Ammon's horn (tissue), 1 donor: ENCODE results near the gene RAB24.
"Not testable (repeated sequence)": the region's sequence is repeated elsewhere in the genome, so short reads cannot be mapped to it uniquely, and the experiment has no call there.

Experiments used
- DNase-seq: peaks from one replicate; pipeline ENCODE4 v3.0.0-alpha.2; 2016; ENCODE audit warnings: low spot score

RAB24 gene

DNA sequence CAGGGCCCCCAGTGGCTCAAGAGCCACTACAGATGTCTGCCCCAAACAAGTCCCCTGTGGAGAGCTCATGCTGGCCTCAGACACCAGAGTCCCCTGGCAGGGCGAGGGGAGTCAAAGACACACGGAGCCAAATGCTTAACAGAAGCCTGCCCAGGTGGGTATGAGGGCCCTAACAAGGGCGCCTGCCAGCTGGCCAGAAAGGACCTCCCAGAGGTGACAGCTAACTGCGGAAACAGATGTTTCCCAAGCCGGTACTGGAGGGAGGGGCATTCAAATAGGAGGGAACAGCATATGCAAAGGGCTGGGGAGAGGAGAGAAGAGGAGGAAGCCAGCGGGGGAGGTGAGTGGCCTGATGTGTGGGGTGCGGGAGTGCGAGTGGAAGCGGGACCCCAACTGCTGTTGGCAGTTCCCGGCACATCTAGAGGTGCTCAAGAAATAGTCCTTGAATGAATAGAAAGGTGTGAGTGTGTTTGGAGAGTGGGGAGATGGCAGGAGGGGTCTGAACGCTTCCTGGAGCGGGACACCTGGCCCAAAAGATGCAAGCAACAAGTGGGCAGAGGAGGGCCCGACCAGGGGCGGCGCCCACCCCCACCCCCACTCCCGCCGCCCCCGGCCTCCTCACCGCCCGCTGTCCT is 7.4 kb upstream of the RAB24 start:
- DNase-seq = peak; percentile 1

DNA sequence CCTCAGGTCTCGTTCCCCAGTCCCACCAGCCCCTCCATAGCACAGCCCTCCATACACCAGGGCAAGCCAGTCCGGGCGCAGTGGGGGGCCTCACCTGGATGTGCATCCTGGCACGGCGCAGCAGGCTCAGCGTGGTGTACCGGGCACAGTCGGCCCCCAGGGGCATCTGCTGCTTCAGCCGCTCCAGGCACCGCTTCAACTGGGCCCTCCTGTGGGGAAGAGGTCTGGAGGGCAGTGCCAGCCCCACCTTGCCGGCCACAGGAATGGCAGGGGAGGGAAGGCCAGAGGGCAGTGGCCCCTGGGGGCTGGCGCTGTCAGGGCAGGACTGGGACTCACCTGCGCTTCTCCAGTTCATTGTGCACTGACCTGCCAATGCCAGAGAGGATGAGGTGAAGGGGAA is 6.8 kb upstream of the RAB24 start:
- no peak for DNase-seq

DNA sequence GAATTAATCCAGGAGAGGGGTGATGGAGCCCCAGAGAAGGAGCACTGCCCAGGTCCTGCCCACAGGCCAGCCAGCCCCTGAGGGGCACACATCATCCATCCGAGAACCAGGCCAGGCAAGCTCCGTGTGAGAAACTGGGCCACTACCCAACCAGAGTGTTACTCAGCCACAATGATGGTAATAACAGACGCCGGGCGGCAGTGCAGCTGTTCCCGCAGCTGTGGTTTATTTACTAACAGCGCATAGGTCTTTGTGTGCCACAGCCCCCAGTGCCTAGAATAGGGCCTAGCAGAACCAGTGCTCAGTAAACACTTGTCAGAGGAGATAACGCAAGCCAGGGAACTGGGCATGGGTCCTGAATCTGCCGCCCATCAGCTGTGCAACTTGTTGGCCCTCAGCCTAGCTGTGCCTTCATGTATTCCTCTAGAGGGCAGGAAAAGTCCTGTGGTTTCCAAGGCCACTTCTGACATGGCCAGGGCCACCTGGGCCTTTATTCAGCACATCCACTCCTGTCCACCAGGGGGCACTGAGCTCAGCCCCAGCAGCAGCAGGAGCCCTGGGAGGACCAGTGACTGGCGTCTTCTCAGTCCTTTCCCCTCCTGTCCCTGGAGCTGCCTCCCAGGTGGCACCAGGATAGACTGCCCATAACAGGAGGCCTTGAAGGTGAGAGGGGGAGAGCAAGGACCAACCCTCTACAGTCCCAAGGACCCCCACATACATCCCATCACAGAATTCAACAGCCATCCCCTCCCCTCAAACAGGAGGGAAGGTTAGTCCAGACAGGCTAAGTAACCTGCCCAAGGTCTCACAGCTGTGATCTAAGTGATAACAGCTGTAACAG is 6.1 kb upstream of the RAB24 start:
- peak; percentile 66 for DNase-seq

DNA sequence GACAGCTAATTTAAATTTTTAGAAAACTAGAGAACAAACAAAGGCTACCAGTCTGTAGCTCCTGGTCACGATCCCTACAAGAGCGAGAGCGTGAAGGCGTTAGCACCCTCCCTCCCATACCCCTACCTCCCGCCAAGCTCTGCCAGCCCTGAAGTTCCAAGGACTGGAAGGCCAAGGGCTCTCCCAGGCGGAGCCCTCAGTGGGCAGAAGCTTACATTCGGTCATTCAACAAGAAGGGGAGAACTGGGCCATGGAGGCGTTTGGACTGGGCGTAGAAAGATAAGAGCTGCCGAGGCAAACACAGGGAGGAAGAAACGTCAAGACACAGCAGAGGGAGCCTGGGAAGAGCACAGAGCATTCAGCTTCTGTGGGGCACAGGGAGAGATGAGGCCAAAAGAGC is 5.2 kb upstream of the RAB24 start:
- DNase-seq = no peak

DNA sequence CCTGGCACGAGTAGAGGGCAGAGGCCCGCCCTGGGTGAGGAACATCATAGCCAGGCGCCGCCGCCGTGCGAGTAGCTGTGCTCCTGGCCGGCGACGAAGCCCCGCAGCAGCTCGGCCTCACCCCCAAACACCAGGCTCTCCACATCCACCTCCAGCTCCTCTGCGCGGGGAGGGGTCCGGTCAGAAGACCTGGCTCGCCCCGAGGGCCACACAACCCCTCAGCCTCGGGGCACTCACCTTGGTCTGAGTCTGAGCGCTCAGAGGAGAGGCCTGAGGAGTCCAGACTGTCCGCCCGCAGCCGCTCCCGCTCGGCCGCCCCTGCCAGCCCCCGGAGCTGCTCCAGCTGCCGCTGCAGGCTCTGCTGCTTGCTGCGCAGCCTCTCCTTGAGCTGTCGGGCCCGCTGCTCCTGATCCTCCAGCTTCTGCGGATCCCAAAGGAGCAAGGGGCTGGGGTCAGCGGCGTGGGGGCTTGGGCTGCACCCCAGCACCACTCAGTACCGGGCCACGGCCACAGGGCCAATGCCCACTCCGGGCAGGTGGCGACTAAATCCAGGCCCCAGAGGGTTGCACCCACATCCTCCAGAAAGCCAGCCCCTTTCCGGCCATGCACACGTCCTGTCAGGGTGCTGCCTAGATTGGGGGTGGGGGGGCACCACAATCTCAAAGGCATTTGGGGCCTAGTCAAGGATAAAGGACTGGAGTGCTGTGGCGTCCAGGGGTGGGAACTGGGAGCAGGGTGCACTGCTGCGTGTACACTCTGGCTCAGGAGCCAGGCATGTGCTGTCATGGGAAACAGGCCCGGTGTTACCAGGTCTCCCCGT is 4.2 kb upstream of the RAB24 start:
- no peak for DNase-seq

DNA sequence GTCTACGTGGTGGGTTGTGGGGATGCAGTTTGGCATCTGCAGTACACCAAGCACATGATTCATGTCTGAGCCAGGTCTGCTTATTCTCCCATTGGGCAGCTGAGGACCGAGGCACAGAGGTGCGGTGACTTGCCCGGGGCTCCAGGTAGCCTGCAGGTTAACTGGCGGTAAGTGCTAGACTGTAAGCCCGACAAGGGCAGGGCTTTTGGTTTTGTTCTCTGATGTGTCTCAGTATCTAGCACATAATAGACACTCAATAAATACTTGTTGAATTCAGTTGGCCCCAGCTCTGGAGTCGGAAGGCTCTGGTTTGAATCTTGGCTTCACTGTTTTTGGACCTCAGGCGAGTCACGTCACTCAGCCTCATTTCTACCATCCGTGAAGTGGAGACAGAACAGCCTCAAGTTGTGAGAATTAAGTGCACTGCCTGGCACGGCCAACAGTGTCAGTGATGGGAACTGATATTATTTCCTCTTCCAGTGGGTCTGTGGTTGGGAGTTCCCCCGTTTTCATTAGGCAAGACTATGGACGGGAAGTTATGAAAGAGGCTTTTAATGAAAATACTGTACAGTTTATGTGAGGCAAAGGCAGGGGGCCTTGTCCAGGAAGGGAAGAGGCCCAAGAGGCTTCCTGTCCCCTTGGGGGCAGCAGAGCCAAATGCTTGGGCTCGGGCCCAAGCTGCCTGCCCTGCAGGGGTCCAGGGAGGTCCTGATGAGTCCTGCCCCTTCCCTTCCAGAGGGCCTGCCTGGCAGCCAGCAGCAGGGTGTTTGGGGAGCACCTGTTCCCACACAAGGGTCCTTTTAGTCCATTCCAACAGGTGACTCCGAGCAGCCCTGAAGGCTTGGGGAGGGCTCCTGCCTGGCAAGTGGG is 3.4 kb upstream of the RAB24 start:
- DNase-seq = no peak

DNA sequence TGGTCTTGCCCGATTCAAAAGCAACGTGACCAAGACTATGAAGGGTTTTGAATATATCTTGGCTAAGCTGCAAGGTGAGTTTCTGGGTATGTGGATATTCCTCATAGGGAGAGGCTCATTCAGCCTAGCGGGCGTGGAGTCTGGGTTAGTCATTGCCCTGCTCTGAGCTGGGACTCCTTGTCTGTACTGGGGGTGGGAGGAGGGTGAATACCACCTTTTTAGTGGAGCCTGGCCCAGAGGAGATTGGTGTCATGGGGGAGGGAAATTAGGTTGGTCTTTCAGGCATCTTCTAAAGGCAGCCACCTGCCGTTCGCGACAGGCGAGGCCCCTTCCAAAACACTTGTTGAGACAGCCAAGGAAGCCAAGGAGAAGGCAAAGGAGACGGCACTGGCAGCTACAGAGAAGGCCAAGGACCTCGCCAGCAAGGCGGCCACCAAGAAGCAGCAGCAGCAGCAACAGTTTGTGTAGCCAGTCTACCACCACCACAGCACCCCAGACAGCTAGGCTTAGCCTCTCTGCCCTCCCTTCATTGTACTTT is 2.7 kb upstream of the RAB24 start:
- DNase-seq = not testable (repeated sequence)

DNA sequence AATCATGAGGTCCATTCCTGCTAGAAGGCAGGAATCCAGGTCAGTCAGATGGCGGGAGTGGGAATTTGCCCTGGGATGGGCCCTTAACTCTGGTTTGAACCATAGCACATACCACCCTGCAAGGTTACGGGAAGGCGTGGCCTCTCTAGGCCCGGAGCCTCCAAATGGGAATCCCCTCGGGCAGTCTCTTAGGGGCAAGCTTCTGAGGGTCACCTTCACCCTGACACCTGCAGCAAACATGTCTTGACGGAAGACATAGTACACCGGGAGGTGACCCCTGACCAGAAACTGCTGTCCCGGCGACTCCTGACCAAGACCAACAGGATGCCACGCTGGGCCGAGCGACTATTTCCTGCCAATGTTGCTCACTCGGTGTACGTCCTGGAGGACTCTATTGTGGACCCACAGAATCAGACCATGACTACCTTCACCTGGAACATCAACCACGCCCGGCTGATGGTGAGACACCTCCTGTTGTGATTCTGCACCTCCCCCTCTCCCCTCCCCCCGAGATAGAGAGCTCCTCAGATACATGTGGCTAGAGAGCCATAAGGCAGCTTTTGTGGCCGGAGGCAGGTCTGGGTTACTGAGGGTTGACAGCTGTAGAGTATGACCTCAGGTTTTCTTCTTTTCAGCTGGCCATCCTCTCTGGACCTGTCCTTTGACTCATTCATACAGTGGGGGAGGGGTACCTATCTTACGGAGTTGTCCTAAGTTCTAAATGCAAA is 1.0 kb upstream of the RAB24 start:
- no peak for DNase-seq

DNA sequence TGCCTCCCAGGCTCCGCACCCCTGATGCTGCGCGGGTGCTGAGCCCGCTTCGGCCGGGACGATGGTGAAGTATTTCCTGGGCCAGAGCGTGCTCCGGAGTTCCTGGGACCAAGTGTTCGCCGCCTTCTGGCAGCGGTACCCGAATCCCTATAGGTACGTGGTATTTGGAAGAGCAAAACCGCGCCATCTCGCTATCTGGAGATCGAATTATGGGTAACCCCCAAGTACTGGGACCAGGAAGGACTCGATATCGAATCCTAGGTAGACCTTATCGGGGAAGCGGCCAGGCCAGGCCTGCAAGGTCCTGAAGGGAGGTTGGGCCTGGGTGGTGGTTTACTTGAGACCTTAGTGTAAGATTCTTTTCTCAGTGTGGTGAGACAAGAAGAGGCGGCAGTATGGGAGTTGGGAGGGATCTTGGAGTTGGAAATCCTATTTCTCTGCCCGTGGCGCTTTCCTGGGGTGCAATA is 439 bp upstream of the RAB24 start:
- DNase-seq = no peak

DNA sequence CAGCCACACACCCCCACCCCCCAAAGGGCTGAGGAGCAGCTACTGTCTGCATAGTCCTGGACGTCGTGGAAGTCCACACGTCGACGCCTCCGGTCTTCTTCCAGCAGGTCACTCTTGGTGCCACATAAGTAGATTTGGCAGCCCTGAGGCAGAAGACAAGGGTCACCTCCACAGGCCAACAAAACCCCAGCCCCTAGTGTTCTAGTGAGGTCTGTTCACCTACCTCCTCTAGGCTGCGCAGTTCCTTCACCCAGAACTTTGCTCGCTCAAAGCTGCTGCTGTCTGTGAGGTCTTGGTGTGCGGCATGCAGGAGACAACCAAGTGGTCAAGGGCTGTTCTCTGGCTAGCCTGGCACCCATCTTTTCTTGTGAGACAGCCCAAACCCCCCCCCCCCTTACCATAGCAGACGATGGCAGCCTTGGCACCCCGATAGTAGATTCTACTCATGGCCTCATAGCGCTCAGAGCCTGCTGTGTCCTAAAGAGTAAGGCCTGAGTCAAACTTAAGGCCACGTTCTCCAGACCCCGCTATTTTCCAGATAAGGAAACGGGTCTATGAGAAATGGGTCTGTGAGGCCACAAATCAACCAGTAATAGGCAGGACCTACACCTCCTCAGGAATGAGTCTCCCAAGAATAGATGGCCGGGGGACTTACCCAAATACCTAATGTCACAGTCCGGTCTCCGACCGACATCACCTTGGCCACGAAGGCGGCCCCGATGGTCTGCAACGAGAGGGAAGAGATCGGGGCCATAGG is 987 bp downstream of the RAB24 start:
- no peak for DNase-seq

DNA sequence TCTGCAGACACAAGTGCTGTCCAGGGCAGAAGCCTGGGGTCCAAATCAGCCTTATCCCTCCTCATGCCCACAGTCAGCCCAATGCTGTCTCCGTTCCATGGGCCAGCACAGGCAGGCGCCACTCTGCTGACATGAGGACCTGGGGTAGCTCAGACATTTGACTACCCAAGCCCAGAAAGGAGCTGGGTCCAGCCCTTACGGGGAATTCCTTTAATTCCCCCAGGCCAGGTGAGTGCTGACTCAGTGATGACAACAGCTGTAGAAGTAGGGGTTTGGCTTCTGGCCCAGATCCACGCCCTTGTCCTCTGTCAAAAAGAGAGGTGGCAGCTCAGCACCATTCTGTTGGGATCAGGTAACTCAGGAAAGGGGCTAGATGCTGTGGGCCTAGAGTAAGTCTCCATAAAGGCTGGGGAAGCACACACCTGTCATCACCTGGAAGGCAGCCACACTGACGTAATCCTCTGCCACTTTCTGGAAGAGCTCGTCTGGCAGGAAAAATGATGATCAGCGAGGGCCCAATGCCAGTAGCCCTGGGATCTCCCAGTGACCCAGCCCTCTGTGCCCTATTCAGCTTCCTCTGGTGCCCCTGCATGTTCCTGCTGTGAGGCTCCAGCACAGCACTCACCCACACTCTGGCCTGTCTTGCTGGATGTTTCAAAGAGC is 1.9 kb downstream of the RAB24 start:
- DNase-seq = no peak

DNA sequence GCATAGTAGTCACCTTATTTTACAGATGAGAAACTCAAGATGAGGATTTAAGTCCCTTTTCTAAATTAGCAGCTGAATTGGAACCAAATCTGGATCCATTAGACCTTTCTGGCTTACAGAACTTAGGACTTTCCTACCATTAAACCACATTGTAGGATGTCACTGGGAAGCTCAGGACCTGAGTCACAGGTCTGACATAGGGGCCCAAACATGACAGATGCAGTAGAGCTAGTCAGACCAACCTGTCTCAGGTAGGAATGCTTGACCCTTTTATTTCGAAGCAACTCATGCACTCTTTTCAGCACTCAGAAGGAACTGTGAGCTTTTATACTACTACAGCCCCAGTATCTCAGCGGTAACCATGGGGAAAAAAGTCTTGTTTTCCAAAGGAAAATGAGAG is 2.6 kb downstream of the RAB24 start:
- no peak for DNase-seq

DNA sequence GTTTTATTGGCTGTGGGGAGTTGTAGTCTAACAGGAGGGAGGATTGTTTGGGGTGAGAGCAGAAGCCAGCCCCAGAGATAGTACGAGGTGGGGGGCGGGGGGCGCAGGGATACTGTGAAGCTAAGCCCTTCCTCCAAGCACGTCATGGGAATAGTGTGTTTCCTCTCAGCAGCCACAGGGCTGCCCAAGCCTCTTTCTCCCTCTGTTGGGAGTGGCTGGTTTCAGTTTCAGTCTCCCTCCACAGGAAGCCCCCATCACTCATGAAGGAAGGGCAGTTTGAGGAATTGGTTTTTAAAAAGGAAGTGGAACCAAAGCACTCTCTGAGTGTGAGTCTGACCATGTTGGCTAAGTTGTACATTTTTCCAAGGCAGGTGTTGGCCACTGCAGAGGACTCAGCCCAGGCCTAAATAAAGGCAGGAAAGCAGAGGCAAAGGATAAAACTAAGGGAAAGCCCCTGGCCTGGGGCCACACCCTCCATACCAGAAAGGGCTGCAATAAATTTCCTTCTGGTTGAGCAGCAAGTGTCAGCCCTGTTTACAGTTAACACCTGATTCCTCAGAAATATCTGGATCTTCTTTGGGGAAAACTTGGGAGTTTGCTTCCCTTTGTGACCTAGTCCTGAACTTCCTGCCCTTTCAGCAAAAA is 3.2 kb downstream of the RAB24 start:
- peak; percentile 77 for DNase-seq

DNA sequence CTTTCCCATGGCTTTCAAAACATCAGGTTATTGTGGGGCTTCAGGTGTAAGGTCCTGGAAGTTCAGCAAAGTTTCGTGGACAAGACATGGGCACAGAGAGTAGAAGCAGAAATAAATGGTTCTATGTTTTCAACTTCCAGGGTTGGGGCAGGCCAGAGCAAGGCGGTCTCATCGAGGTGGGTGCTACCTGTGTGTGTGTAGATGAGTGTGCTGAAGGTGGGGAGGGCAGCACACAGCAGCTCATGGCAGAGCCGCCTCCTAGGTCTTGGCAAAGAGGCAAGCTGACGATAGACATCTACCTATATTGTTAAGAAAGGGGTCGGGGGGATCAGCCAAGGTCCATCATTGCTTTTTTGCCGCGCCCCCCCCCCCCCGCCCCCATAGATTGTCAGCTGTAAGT is 3.8 kb downstream of the RAB24 start:
- DNase-seq = no peak

DNA sequence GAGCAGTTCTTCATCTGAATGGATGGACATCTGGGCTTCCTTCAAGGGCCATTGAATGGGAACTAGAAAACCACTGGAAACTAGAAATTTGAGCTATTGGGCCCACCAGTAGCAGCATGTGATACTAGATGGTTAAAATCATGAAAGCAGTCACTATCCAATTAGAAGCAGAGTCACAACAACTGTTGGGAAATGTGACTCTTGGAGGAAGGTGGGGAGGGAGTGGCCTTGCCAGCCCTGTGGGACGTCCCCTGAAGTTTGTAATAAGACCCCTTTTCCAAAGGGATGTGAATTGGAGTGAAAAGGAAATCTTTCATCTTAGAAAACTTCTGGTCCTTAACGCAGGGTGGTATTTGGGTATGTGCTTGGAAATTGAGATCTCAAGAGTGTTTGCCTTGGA is 5.6 kb downstream of the RAB24 start:
- DNase-seq = no peak

DNA sequence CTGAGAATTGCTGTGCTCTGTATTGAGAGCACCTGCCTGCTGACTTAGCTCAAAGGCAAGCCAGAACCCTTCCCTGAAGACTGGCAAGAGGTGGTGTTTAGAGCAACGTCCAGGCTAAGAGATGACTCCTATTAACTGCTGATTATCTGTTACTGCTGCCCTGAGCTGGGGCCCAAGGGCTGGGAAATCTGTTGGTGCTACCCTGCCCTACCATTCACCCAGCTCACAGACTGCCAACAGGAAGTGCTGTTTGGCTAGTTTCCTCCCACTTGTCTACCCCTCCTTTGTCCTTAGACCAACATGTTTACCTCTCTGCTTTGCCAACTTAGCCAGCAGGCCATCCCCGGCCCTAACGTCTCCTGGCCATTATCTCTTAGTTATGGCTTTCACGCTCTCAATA is 6.9 kb downstream of the RAB24 start:
- DNase-seq = no peak

DNA sequence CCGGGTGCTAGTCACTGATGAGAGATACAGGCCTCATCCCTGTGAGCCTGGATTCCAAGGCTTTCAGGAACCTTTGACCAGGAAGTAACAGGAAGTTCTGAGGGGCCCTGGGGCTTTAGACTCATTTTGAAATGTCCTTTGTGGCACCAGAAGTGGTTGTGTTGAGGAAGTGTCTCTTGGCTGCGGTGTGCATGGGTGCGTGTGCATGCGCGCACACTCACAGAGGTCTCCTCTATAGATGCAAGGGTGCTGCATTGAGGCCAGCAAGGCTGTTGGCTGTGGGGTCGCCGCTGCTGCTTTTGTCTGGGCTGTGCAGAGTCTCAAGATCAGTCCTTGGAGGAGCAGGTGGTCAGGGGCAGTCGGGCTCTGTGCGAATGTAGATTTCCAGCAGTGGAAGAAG is 7.6 kb downstream of the RAB24 start:
- no peak for DNase-seq

DNA sequence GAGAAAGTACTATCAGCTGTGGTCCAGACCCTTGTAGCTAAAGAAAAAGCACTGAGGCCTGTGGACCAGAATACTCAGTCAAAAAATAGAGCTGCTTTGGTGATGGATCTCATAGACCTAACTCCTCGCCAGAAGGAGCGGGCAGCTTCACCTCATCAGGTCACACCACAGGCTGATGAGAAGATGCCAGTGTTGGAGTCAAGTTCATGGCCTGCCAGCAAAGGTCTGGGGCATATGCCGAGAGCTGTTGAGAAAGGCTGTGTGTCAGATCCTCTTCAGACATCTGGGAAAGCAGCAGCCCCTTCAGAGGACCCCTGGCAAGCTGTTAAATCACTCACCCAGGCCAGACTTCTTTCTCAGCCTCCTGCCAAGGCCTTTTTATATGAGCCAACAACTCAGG is 8.9 kb downstream of the RAB24 start:
- DNase-seq = no peak
